Mucosa of gallbladder (tissue), 1 donor: ENCODE measurements around the gene BANF2. TPM values are rescaled to one million over a fixed set of nuclear protein-coding genes. Genes with fewer than 3 reads are reported as not detected.
"Not testable (repeated sequence)": the region's sequence is repeated elsewhere in the genome, so short reads cannot be mapped to it uniquely, and the experiment has no call there.

Source experiments
- DNase-seq: peaks from one replicate; pipeline ENCODE4 v3.0.0-alpha.2; 2020; ENCODE audit warnings: low spot score
- total RNA-seq: library from RNA; stranded (reverse); gene quantifications from one replicate; pipeline ENCODE4 v1.2.1, GENCODE V29; 2021
- donor health status: DM: no; HTN: no; CAD: no.

Gene BANF2
- total RNA-seq, 1 donor from 2014 or later = not detected

GRCh38 chr20:17682889-17683198, 16.9 kb upstream of the BANF2 start:
- DNase-seq = no peak

GRCh38 chr20:17683218-17684076, 16.3 kb upstream of the BANF2 start:
- DNase-seq = no peak

- DNase-seq = no peak
Measured at GRCh38 chr20:17684077-17684888, 15.5 kb upstream of the BANF2 start.

GRCh38 chr20:17685168-17685567, 14.6 kb upstream of the BANF2 start:
- no peak for DNase-seq

GRCh38 chr20:17687800-17688199, 12.0 kb upstream of the BANF2 start:
- no peak for DNase-seq

- DNase-seq = no peak
Measured at GRCh38 chr20:17688965-17689364, 10.8 kb upstream of the BANF2 start.

GRCh38 chr20:17690144-17690543, 9.6 kb upstream of the BANF2 start:
- no peak for DNase-seq

GRCh38 chr20:17691758-17692157, 8.0 kb upstream of the BANF2 start:
- DNase-seq = no peak

GRCh38 chr20:17693444-17694001, 6.2 kb upstream of the BANF2 start:
- DNase-seq = no peak

- DNase-seq = no peak
Measured at GRCh38 chr20:17694767-17695166, 5.0 kb upstream of the BANF2 start.

GRCh38 chr20:17696287-17696686, 3.5 kb upstream of the BANF2 start:
- DNase-seq = no peak

GRCh38 chr20:17697171-17697570, 2.6 kb upstream of the BANF2 start:
- DNase-seq = no peak

GRCh38 chr20:17698384-17698783, 1.4 kb upstream of the BANF2 start:
- DNase-seq = no peak

GRCh38 chr20:17700637-17701036, 871 bp downstream of the BANF2 start:
- no peak for DNase-seq

GRCh38 chr20:17701826-17702225, 2.1 kb downstream of the BANF2 start:
- DNase-seq = no peak

- no peak for DNase-seq
Measured at GRCh38 chr20:17704589-17705317, 5.0 kb downstream of the BANF2 start.

- DNase-seq = no peak
Measured at GRCh38 chr20:17705916-17706315, 6.2 kb downstream of the BANF2 start.

- DNase-seq = no peak
Measured at GRCh38 chr20:17706632-17707031, 6.9 kb downstream of the BANF2 start.

- not testable (repeated sequence) for DNase-seq
Measured at GRCh38 chr20:17707951-17708350, 8.2 kb downstream of the BANF2 start.

GRCh38 chr20:17708675-17709360, 9.1 kb downstream of the BANF2 start:
- DNase-seq = no peak
